Type B pancreatic cell (in vitro differentiated cells): Measurements from ENCODE around the gene MTNR1A. TPM values are rescaled to one million over a fixed set of nuclear protein-coding genes. Genes with fewer than 3 reads are reported as not detected.
A peak's percentile ranks its signal among the peaks of the same experiment; 100 is the strongest.

Experiments used
- DNase-seq: peaks from one replicate; pipeline ENCODE4 v3.0.0; 2021; ENCODE audit warnings: mixed read lengths; ENCODE audit not compliant: unreplicated experiment; ENCODE audit errors: extremely low spot score
- H3K27ac Mint-ChIP-seq: 2 replicates; pipeline ENCODE4 v1.8.0; 2021; ENCODE audit warnings: mild to moderate bottlenecking, mixed read lengths
- H3K27me3 Mint-ChIP-seq: 2 replicates; pipeline ENCODE4 v1.8.0; 2021; ENCODE audit warnings: mixed read lengths
- H3K36me3 Mint-ChIP-seq: 2 replicates; pipeline ENCODE4 v1.8.0; 2021; ENCODE audit warnings: mixed read lengths
- H3K4me1 Mint-ChIP-seq: one replicate; pipeline ENCODE4 v1.8.0; 2021; ENCODE audit warnings: mixed read lengths; ENCODE audit not compliant: unreplicated experiment
- H3K4me3 Mint-ChIP-seq: 2 replicates; pipeline ENCODE4 v1.8.0; 2021; ENCODE audit warnings: mild to moderate bottlenecking, mixed read lengths
- H3K9me3 Mint-ChIP-seq: 2 replicates; pipeline ENCODE4 v1.8.0; 2021; ENCODE audit warnings: mixed read lengths
- total RNA-seq: library from RNA; stranded (reverse); gene quantifications from 2 replicates; pipeline ENCODE4 v1.2.1, GENCODE V29; 2021; ENCODE audit warnings: low replicate concordance
- TF ChIP-seq, protein P1 (sequence below): fragments of 200-600 bp; sonication (generic); conservative IDR thresholded peaks from 2 replicates; pipeline ENCODE4 v1.5.0; 2021; ENCODE audit warnings: antibody characterized with exemption, mild to moderate bottlenecking

The MTNR1A gene
- total RNA-seq, 1 donor from 2014 or later, result 0.39 TPM

- Mint-ChIP-seq H3K4me3 (no peak overlapping the region), H3K27me3 (no peaks in the 10 kb centered on the region), H3K4me1 (no peaks in the 10 kb centered on the region), H3K36me3 (no peaks in the 10 kb centered on the region), H3K9me3 (peaks cover 21% of the 10 kb centered on the region), H3K27ac (no peak overlapping the region)
- TF ChIP-seq, protein P1, sequence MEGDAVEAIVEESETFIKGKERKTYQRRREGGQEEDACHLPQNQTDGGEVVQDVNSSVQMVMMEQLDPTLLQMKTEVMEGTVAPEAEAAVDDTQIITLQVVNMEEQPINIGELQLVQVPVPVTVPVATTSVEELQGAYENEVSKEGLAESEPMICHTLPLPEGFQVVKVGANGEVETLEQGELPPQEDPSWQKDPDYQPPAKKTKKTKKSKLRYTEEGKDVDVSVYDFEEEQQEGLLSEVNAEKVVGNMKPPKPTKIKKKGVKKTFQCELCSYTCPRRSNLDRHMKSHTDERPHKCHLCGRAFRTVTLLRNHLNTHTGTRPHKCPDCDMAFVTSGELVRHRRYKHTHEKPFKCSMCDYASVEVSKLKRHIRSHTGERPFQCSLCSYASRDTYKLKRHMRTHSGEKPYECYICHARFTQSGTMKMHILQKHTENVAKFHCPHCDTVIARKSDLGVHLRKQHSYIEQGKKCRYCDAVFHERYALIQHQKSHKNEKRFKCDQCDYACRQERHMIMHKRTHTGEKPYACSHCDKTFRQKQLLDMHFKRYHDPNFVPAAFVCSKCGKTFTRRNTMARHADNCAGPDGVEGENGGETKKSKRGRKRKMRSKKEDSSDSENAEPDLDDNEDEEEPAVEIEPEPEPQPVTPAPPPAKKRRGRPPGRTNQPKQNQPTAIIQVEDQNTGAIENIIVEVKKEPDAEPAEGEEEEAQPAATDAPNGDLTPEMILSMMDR, result no peak
- DNase-seq, result no peak
These were observed 60.9 kb downstream of the MTNR1A start for GRCh38 chr4:186494496-186494895.

DNA sequence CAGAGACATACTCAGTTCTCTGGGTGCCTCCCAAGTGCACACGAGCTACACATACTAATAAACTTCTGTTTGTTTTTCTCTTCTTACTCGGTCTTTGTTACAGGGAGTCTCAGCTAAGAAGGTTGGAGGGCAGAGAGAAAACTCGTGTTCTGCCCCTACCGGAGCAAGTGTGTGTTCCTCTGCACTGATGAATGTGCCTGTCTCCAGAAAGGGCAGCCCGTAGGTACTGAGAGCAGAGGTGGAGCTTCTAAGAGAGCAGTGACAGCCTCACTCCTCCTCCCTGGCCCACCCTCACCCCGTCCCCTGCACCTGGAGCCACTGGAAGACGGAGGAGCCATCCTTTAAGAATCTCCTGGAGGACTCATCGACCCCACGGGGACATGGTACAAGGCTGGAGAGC is 67.6 kb downstream of the MTNR1A start:
- peaks cover 9% of the 10 kb centered on the region for H3K4me1 Mint-ChIP-seq
- TF ChIP-seq, protein P1, result no peak
- DNase-seq, result no peak
- H3K4me3 Mint-ChIP-seq, result no peak overlapping the region
- H3K36me3 Mint-ChIP-seq, result no peaks in the 10 kb centered on the region
- no peaks in the 10 kb centered on the region for H3K27me3 Mint-ChIP-seq
- H3K27ac Mint-ChIP-seq, result no peak overlapping the region
- peaks cover 11% of the 10 kb centered on the region for H3K9me3 Mint-ChIP-seq

DNA sequence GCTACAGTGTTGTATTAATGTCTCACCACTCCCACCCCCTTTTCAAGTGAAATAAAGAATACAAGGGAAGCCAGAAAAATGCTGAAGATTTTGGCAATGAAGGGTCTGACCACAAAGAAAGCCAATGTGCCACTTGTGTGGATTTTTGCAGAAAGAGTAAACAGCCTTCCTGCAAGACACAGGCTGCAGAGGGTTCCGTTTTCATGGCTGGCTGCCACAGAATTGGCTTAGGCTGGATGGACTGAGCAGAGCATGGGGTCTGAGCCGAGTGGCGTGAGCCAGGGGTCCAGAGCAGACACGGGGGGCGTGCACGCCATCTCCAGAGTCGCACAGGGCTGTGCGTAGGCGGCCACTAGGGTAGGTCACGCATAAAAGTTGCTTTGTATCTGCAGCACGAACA is 69.2 kb downstream of the MTNR1A start:
- no peak for DNase-seq
- TF ChIP-seq, protein P1, result no peak
- Mint-ChIP-seq H3K4me1 (peaks cover 9% of the 10 kb centered on the region), H3K9me3 (peaks cover 9% of the 10 kb centered on the region), H3K27ac (no peak overlapping the region), H3K4me3 (peak overlapping the region; percentile 30), H3K27me3 (no peaks in the 10 kb centered on the region), H3K36me3 (no peaks in the 10 kb centered on the region)

DNA sequence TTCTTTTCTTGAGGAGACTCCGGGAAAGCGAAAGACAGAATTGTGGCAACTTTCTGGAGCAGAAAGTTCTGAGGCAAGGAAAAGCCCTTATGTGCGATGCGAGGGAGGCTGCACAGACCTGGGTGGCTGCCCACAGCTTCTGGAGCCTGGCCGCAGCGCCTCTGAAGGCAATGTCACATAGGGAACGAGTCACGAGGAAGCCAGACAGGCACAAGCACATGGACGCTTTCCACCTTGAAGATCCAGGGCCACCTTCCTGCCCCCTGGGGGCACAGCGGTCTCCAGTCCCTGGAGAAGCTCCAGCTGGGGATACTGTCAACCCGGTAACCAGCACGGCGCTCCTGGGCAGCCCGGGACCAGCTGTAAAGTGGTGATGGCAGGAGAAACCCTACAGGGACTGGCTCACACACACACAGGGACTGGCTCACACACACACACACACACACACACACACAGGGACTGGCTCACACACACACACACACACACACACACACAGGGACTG is 69.8 kb downstream of the MTNR1A start:
- H3K27me3 Mint-ChIP-seq, result no peaks in the 10 kb centered on the region
- TF ChIP-seq, protein P1, result no peak
- H3K4me3 Mint-ChIP-seq, result peak overlapping the region; percentile 30
- peaks cover 5% of the 10 kb centered on the region for H3K9me3 Mint-ChIP-seq
- no peak for DNase-seq
- H3K27ac Mint-ChIP-seq, result no peak overlapping the region
- no peaks in the 10 kb centered on the region for H3K36me3 Mint-ChIP-seq
- peaks cover 9% of the 10 kb centered on the region for H3K4me1 Mint-ChIP-seq

DNA sequence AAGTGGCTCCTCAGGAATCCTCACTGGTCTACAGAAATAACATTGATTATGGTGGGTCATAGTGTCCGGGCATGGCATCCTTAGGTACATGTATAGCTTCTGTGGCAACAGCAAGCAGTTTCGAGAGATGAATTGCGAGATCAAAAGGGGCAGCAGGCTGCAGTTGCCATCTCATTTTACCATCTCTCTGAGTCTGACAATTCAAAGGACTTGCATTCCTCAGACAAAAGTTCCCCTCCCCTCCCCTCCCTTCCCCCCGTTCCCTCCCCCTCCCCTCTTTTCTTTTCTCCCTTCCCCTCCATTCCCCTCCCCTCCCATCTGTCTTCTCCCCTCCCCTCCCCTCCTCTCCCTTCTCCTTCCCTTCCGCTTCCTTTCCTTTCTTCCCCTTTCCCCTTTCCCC is 70.2 kb downstream of the MTNR1A start:
- TF ChIP-seq, protein P1, result no peak
- Mint-ChIP-seq H3K4me3 (no peak overlapping the region), H3K4me1 (peaks cover 9% of the 10 kb centered on the region), H3K27ac (no peak overlapping the region), H3K9me3 (peaks cover under 1% of the 10 kb centered on the region), H3K36me3 (no peaks in the 10 kb centered on the region), H3K27me3 (no peaks in the 10 kb centered on the region)
- no peak for DNase-seq

DNA sequence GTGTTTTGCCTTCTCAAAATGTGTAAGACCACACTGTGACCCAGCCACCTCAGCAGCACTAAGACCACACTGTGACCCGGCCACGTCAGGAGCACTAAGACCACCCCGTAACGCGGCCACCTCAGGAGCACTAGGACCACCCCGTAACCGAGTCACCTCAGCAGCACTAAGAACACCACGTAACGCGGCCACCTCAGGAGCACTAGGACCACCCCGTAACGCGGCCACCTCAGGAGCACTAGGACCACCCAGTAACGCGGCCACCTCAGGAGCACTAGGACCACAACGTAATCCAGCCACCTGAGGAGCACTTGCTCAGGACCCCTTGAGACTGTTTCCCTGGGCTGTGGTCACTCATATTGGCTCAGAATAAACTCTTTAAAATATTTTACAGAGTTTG is 71.7 kb downstream of the MTNR1A start:
- Mint-ChIP-seq H3K9me3 (no peaks in the 10 kb centered on the region), H3K4me3 (no peak overlapping the region)

More for the DNA sequence above, 71.7 kb downstream of the MTNR1A start:
- no peak for DNase-seq
- Mint-ChIP-seq H3K27ac (no peak overlapping the region), H3K4me1 (peaks cover 9% of the 10 kb centered on the region), H3K36me3 (no peaks in the 10 kb centered on the region), H3K27me3 (no peaks in the 10 kb centered on the region)
- TF ChIP-seq, protein P1, result no peak
